Midbrain (tissue), 1 donor: Measurements from ENCODE around the gene GTF2F1.
A peak's percentile ranks its signal among the peaks of the same experiment; 100 is the strongest.
"Not testable (repeated sequence)": the region's sequence is repeated elsewhere in the genome, so short reads cannot be mapped to it uniquely, and the experiment has no call there.

ENCODE experiments used
- DNase-seq: peaks from one replicate; lab custom pipeline; 2025; lab: John Stamatoyannopoulos, UW

The GTF2F1 gene

GRCh38 chr19:6393074-6393982 lies at the start of gene GTF2F1:
GTF2F1 (minus strand) TSS chr19:6393164; CDS start chr19:6392995, 169 bp downstream.
- DNase-seq = peak; percentile 98

GRCh38 chr19:6442087-6442688 lies 49.2 kb upstream of the GTF2F1 start:
- no peak for DNase-seq

GRCh38 chr19:6440905-6441304 lies 47.9 kb upstream of the GTF2F1 start:
- DNase-seq = no peak

- DNase-seq = no peak
Measured at GRCh38 chr19:6439743-6440142, 46.8 kb upstream of the GTF2F1 start.

- no peak for DNase-seq
Measured at GRCh38 chr19:6433663-6434062, 40.7 kb upstream of the GTF2F1 start, which contains the start of gene SLC25A41. SLC25A41 (minus strand) TSS chr19:6433763; CDS start chr19:6433693, 70 bp downstream.

- DNase-seq = no peak
Measured at GRCh38 chr19:6433165-6433564, 40.2 kb upstream of the GTF2F1 start.

- no peak for DNase-seq
Measured at GRCh38 chr19:6431891-6432290, 38.9 kb upstream of the GTF2F1 start.

- no peak for DNase-seq
Measured at GRCh38 chr19:6429419-6430221, 36.7 kb upstream of the GTF2F1 start.

GRCh38 chr19:6428692-6429418 lies 35.9 kb upstream of the GTF2F1 start:
- DNase-seq = not testable (repeated sequence)

- no peak for DNase-seq
Measured at GRCh38 chr19:6427131-6427530, 34.2 kb upstream of the GTF2F1 start.

GRCh38 chr19:6425732-6426620 lies 33.0 kb upstream of the GTF2F1 start:
- no peak for DNase-seq

GRCh38 chr19:6424939-6425731 lies 32.2 kb upstream of the GTF2F1 start:
- DNase-seq = peak; percentile 100

GRCh38 chr19:6424195-6424938 lies 31.4 kb upstream of the GTF2F1 start, which contains the start of gene KHSRP:
KHSRP (minus strand) TSS chr19:6424811; CDS start chr19:6424701, 110 bp downstream.
- no peak for DNase-seq

GRCh38 chr19:6423499-6424194 lies 30.7 kb upstream of the GTF2F1 start:
- DNase-seq = no peak

- DNase-seq = no peak
Measured at GRCh38 chr19:6421075-6422014, 28.4 kb upstream of the GTF2F1 start.

- no peak for DNase-seq
Measured at GRCh38 chr19:6418562-6418932, 25.6 kb upstream of the GTF2F1 start.
